Liver (tissue), 9 donors: Measurements from ENCODE around the gene CLPTM1. TPM values are rescaled to one million over a fixed set of nuclear protein-coding genes. Genes with fewer than 3 reads are reported as not detected.

Source experiments
- DNase-seq: peaks from one replicate; pipeline ENCODE4 v3.0.0-alpha.2; 2017; ENCODE audit warnings: low spot score
- H3K27ac ChIP-seq, 2 donors: one replicate each; pipeline ENCODE4 v1.7.0; 2013; ENCODE audit warnings: inconsistent platforms in 2 of 2, low read length in 2 of 2, control low read depth in 1 of 2, low read depth in 1 of 2, mild to moderate bottlenecking in 1 of 2
- H3K27me3 ChIP-seq, 4 donors: one replicate each; pipeline versions ENCODE4 v1.6.1 to v1.7.0; 2013; ENCODE audit warnings: low read length in 3 of 4, inconsistent platforms in 1 of 4, mild to moderate bottlenecking in 1 of 4, moderate library complexity in 1 of 4; ENCODE audit not compliant: control insufficient read depth in 4 of 4, insufficient read depth in 4 of 4
- H3K36me3 ChIP-seq, 4 donors: one replicate each; pipeline versions ENCODE4 v1.6.1 to v1.7.0; 2013; ENCODE audit warnings: low read length in 3 of 4, mild to moderate bottlenecking in 3 of 4, low read depth in 1 of 4, moderate library complexity in 1 of 4; ENCODE audit not compliant: control insufficient read depth in 4 of 4, insufficient read depth in 3 of 4
- H3K4me1 ChIP-seq, 4 donors: one replicate each; pipeline versions ENCODE4 v1.6.1 to v1.7.0; 2013; ENCODE audit warnings: low read length in 3 of 4, mild to moderate bottlenecking in 3 of 4, moderate library complexity in 1 of 4; ENCODE audit not compliant: control insufficient read depth in 4 of 4, insufficient read depth in 4 of 4
- H3K4me3 ChIP-seq, 3 donors: one replicate each; pipeline versions ENCODE4 v1.6.1 to v1.7.0; 2013; ENCODE audit warnings: low read length in 3 of 3, control low read depth in 1 of 3, low read depth in 1 of 3, mild to moderate bottlenecking in 1 of 3
- H3K9ac ChIP-seq, 2 donors: one replicate each; pipeline ENCODE4 v1.7.0; 2013; ENCODE audit warnings: low read length in 2 of 2, mild to moderate bottlenecking in 2 of 2, moderate library complexity in 2 of 2, control low read depth in 1 of 2, low read depth in 1 of 2
- H3K9me3 ChIP-seq, 4 donors: one replicate each; pipeline versions ENCODE4 v1.6.1 to v1.7.0; 2013; ENCODE audit warnings: low read length in 3 of 4; ENCODE audit not compliant: control insufficient read depth in 4 of 4
- CTCF ChIP-seq: fragments of 150-350 bp; IDR thresholded peaks from 2 replicates; pipeline ENCODE4 v1.5.1; 2017; ENCODE audit warnings: improper control_type of control experiment, low read depth, low read length; ENCODE audit not compliant: missing input control
- EGR1 ChIP-seq, 2 donors: IDR thresholded peaks; 2 replicates each; pipeline ENCODE4 v1.6.1; 2016 to 2018; ENCODE audit warnings: antibody characterized with exemption in 2 of 2, low read depth in 2 of 2
- FOXA1 ChIP-seq: IDR thresholded peaks from 2 replicates; pipeline ENCODE4 v1.6.1; 2016; ENCODE audit warnings: antibody characterized with exemption
- FOXA2 ChIP-seq: IDR thresholded peaks from 2 replicates; pipeline ENCODE4 v1.6.1; 2016; ENCODE audit warnings: antibody characterized with exemption
- GABPA ChIP-seq, 2 donors: IDR thresholded peaks in 1 of 2; conservative IDR thresholded peaks in 1 of 2; 2 replicates each; pipeline ENCODE4 v1.6.1; 2016; ENCODE audit warnings: antibody characterized with exemption in 2 of 2, mild to moderate bottlenecking in 1 of 2, moderate library complexity in 1 of 2
- HNF4A ChIP-seq, 2 donors: conservative IDR thresholded peaks; 2 replicates each; pipeline ENCODE4 v1.6.1; 2016; ENCODE audit warnings: antibody characterized with exemption in 2 of 2, mild to moderate bottlenecking in 2 of 2
- HNF4G ChIP-seq: IDR thresholded peaks from 2 replicates; pipeline ENCODE4 v1.6.1; 2016; ENCODE audit warnings: antibody characterized with exemption
- JUND ChIP-seq, 2 donors: IDR thresholded peaks; 2 replicates each; pipeline ENCODE4 v1.6.1; 2016; ENCODE audit warnings: antibody characterized with exemption in 2 of 2
- NR2F2 ChIP-seq: IDR thresholded peaks from 2 replicates; pipeline ENCODE4 v1.6.1; 2016; ENCODE audit warnings: antibody characterized with exemption
- RAD21 ChIP-seq, 2 donors: IDR thresholded peaks; 2 replicates each; pipeline ENCODE4 v1.6.1; 2016; ENCODE audit warnings: antibody characterized with exemption in 2 of 2, mild to moderate bottlenecking in 2 of 2
- RXRA ChIP-seq, 2 donors: IDR thresholded peaks; 2 replicates each; pipeline ENCODE4 v1.6.1; 2017 to 2018; ENCODE audit warnings: antibody characterized with exemption in 2 of 2, mild to moderate bottlenecking in 1 of 2
- SP1 ChIP-seq: IDR thresholded peaks from 2 replicates; pipeline ENCODE4 v1.6.1; 2018; ENCODE audit warnings: antibody characterized with exemption, mild to moderate bottlenecking
- TAF1 ChIP-seq: conservative IDR thresholded peaks from 2 replicates; pipeline ENCODE4 v1.6.1; 2016; ENCODE audit warnings: antibody characterized with exemption, mild to moderate bottlenecking
- YY1 ChIP-seq: IDR thresholded peaks from 2 replicates; pipeline ENCODE4 v1.6.1; 2016; ENCODE audit warnings: antibody characterized with exemption, mild to moderate bottlenecking
- WGBS: extraction: QIAGEN DNeasy Blood & Tissue Kit; methylation state at CpG from one replicate; pipeline ENCODE4 v1.1.7; 2013; 5-methylcytosine and 5-hydroxymethylcytosine counted together
- polyA plus RNA-seq, 2 donors: library from polyadenylated mRNA; stranded (reverse) in 1 of 2; unstranded in 1 of 2; fragments of 200-250 nt in 1 of 2; fragments of >200 nt in 1 of 2; fragmentation: Nextera tagmentation in 1 of 2; extraction: Ambion mirVana in 1 of 2; gene quantifications; one replicate each; pipeline versions ENCODE4 v1.2.1 to v1.2.3, GENCODE V29; 2013 to 2015
- total RNA-seq, 2 donors: library from RNA; depleted of rRNA; stranded (reverse); fragments of >200 nt; gene quantifications; one replicate each; pipeline ENCODE4 v1.2.3, GENCODE V29; 2014
- TF ChIP-seq, protein P1 (sequence below): IDR thresholded peaks from 2 replicates; pipeline ENCODE4 v1.6.1; 2016; ENCODE audit warnings: antibody characterized with exemption
- TF ChIP-seq, protein P2 (sequence below): IDR thresholded peaks from 2 replicates; pipeline ENCODE4 v1.6.1; 2016; ENCODE audit warnings: antibody characterized with exemption, mild to moderate bottlenecking
- TF ChIP-seq, protein P3 (sequence below): IDR thresholded peaks from 2 replicates; pipeline ENCODE4 v1.6.1; 2016; ENCODE audit warnings: antibody characterized with exemption
- TF ChIP-seq, protein P4 (sequence below): IDR thresholded peaks from 2 replicates; pipeline ENCODE4 v1.6.1; 2016; ENCODE audit warnings: antibody characterized with exemption
- donor health status: healthy.
- donor health status: healthy.
- donor health status: healthy.
- donor health status: healthy.
- donor health status: healthy.

CLPTM1 gene
- total and polyA plus RNA-seq, 4 donors: 35.8 to 94.5 (median 51.5) TPM

DNA sequence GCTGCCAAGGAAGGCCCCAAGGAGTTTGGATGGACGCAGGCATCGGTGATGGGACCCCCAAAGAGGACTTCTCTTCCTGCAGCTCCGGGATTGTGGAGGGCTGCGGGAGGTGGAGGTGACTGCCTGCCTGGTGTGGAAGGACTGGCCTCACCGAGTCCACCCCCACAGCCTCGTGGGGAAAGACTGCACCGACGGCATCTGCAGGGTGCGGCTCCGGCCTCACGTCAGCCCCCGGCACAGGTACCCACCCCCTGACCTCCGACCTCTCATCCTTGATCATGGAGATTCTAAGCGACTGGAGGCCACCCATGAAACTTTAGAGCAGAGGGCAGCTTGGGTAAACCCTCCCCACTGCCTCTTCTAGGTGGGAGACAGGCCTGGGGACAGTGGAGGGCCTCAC, 66.8 kb downstream of the CLPTM1 start:
- Histone ChIP-seq H3K27ac (no peak overlapping the region), H3K9ac (no peak overlapping the region), H3K36me3 (peaks cover 0 to 4% (median 0%) of the 10 kb centered on the region in 4 donors), H3K4me1 (peaks cover 0 to 4% (median 2%) of the 10 kb centered on the region in 4 donors), H3K27me3 (no peaks in the 10 kb centered on the region), H3K4me3 (no peak overlapping the region), H3K9me3 (no peaks in the 10 kb centered on the region)
- 90% methylated on average over 14 of the region's 14 CpGs for WGBS
- DNase-seq: no peak
- TF ChIP-seq, protein P1, sequence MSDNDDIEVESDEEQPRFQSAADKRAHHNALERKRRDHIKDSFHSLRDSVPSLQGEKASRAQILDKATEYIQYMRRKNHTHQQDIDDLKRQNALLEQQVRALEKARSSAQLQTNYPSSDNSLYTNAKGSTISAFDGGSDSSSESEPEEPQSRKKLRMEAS: no peak
- TF ChIP-seq RAD21 (IDR thresholded peaks at IDR 0.05) (no peak), HNF4G (no peak), NR2F2 (no peak)
- TF ChIP-seq, protein P2, sequence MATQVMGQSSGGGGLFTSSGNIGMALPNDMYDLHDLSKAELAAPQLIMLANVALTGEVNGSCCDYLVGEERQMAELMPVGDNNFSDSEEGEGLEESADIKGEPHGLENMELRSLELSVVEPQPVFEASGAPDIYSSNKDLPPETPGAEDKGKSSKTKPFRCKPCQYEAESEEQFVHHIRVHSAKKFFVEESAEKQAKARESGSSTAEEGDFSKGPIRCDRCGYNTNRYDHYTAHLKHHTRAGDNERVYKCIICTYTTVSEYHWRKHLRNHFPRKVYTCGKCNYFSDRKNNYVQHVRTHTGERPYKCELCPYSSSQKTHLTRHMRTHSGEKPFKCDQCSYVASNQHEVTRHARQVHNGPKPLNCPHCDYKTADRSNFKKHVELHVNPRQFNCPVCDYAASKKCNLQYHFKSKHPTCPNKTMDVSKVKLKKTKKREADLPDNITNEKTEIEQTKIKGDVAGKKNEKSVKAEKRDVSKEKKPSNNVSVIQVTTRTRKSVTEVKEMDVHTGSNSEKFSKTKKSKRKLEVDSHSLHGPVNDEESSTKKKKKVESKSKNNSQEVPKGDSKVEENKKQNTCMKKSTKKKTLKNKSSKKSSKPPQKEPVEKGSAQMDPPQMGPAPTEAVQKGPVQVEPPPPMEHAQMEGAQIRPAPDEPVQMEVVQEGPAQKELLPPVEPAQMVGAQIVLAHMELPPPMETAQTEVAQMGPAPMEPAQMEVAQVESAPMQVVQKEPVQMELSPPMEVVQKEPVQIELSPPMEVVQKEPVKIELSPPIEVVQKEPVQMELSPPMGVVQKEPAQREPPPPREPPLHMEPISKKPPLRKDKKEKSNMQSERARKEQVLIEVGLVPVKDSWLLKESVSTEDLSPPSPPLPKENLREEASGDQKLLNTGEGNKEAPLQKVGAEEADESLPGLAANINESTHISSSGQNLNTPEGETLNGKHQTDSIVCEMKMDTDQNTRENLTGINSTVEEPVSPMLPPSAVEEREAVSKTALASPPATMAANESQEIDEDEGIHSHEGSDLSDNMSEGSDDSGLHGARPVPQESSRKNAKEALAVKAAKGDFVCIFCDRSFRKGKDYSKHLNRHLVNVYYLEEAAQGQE: no peak

- Histone ChIP-seq H3K36me3 (peaks cover 0 to 4% (median 0%) of the 10 kb centered on the region in 4 donors), H3K27me3 (no peaks in the 10 kb centered on the region), H3K9ac (no peak overlapping the region), H3K4me3 (no peak overlapping the region), H3K9me3 (no peaks in the 10 kb centered on the region), H3K4me1 (peaks cover 0 to 2% (median 1%) of the 10 kb centered on the region in 4 donors), H3K27ac (no peak overlapping the region)
- 86% methylated on average over 4 of the region's 4 CpGs for WGBS
- DNase-seq: no peak
- TF ChIP-seq, protein P2: no peak
- no peak for TF ChIP-seq FOXA2
- no peak for TF ChIP-seq EGR1 (IDR thresholded peaks at IDR 0.05; ENCODE audit: low read depth in 2 of 2)
- TF ChIP-seq GABPA (IDR thresholded peaks at IDR 0.05 in 1 of 2, conservative IDR thresholded peaks at IDR 0.05 in 1 of 2): no peak
- no peak for TF ChIP-seq TAF1
- TF ChIP-seq HNF4G: no peak
- TF ChIP-seq, protein P1: no peak
- TF ChIP-seq FOXA1: no peak
- TF ChIP-seq JUND (IDR thresholded peaks at IDR 0.05): no peak
- no peak for TF ChIP-seq RAD21 (IDR thresholded peaks at IDR 0.05)
- no peak for TF ChIP-seq NR2F2
- no peak for TF ChIP-seq YY1
- TF ChIP-seq, protein P3, sequence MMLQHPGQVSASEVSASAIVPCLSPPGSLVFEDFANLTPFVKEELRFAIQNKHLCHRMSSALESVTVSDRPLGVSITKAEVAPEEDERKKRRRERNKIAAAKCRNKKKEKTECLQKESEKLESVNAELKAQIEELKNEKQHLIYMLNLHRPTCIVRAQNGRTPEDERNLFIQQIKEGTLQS: no peak
- TF ChIP-seq RXRA (IDR thresholded peaks at IDR 0.05): no peak
- TF ChIP-seq SP1: no peak
- no peak for TF ChIP-seq CTCF
- no peak for TF ChIP-seq HNF4A (conservative IDR thresholded peaks at IDR 0.05)
- TF ChIP-seq, protein P4, sequence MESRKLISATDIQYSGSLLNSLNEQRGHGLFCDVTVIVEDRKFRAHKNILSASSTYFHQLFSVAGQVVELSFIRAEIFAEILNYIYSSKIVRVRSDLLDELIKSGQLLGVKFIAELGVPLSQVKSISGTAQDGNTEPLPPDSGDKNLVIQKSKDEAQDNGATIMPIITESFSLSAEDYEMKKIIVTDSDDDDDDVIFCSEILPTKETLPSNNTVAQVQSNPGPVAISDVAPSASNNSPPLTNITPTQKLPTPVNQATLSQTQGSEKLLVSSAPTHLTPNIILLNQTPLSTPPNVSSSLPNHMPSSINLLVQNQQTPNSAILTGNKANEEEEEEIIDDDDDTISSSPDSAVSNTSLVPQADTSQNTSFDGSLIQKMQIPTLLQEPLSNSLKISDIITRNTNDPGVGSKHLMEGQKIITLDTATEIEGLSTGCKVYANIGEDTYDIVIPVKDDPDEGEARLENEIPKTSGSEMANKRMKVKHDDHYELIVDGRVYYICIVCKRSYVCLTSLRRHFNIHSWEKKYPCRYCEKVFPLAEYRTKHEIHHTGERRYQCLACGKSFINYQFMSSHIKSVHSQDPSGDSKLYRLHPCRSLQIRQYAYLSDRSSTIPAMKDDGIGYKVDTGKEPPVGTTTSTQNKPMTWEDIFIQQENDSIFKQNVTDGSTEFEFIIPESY: no peak
These were observed 67.9 kb downstream of the CLPTM1 start for GRCh38 chr19:45023048-45023447.
